HEK293T (cell line): ENCODE results near the gene ASAP2.

Source experiments
- CTCF ChIA-PET: fragments of 350-600 bp; formaldehyde crosslinking; extraction: SDS; loops from one replicate; lab custom pipeline; 2021; ENCODE audit warnings: antibody characterized with exemption, inconsistent platforms; lab: Yijun Ruan, JAX
- POLR2A ChIA-PET: fragments of 350-600 bp; formaldehyde crosslinking; extraction: SDS; loops from one replicate; lab custom pipeline; 2020; ENCODE audit warnings: antibody characterized with exemption, inconsistent platforms; lab: Yijun Ruan, JAX
- DNase-seq: peaks from one replicate; pipeline ENCODE4 v3.0.0; 2012; ENCODE audit warnings: mixed read lengths; ENCODE audit errors: extremely low spot score
- ARNT ChIP-seq: fragments of 450-650 bp; IDR thresholded peaks from 2 replicates; pipeline ENCODE4 v1.6.1; 2017; ENCODE audit warnings: mild to moderate bottlenecking
- BHLHE40 ChIP-seq: fragments of 450-650 bp; IDR thresholded peaks from 2 replicates; pipeline ENCODE4 v1.6.1; 2016; ENCODE audit warnings: mild to moderate bottlenecking, moderate library complexity, borderline replicate concordance
- CTBP1 ChIP-seq: fragments of 450-650 bp; IDR thresholded peaks from 2 replicates; pipeline ENCODE4 v1.6.1; 2016; ENCODE audit warnings: borderline replicate concordance
- ELF4 ChIP-seq: fragments of 450-650 bp; IDR thresholded peaks from 2 replicates; pipeline ENCODE4 v1.6.1; 2017; ENCODE audit warnings: antibody characterized with exemption
- FOXA1 ChIP-seq: fragments of 450-650 bp; IDR thresholded peaks from 2 replicates; pipeline ENCODE4 v1.6.1; 2016; ENCODE audit warnings: mild to moderate bottlenecking
- FOXK2 ChIP-seq: fragments of 450-650 bp; IDR thresholded peaks from 2 replicates; pipeline ENCODE4 v1.6.1; 2016; ENCODE audit warnings: mild to moderate bottlenecking
- FOXM1 ChIP-seq: fragments of 450-650 bp; IDR thresholded peaks from 2 replicates; pipeline ENCODE4 v1.6.1; 2017; ENCODE audit warnings: mild to moderate bottlenecking, borderline replicate concordance
- HDGF ChIP-seq: fragments of 450-650 bp; IDR thresholded peaks from 2 replicates; pipeline ENCODE4 v1.6.1; 2017; ENCODE audit warnings: antibody characterized with exemption, borderline replicate concordance
- L3MBTL2 ChIP-seq: fragments of 450-650 bp; conservative IDR thresholded peaks from 2 replicates; pipeline ENCODE4 v1.6.1; 2016; ENCODE audit warnings: mild to moderate bottlenecking
- LEF1 ChIP-seq: fragments of 450-650 bp; IDR thresholded peaks from 2 replicates; pipeline ENCODE4 v1.6.1; 2017; ENCODE audit warnings: mild to moderate bottlenecking, borderline replicate concordance
- NFRKB ChIP-seq: fragments of 450-650 bp; IDR thresholded peaks from 2 replicates; pipeline ENCODE4 v1.6.1; 2016; ENCODE audit warnings: mild to moderate bottlenecking, moderate library complexity
- PKNOX1 ChIP-seq: fragments of 450-650 bp; IDR thresholded peaks from 2 replicates; pipeline ENCODE4 v1.6.1; 2016
- SP1 ChIP-seq: fragments of 450-650 bp; IDR thresholded peaks from 2 replicates; pipeline ENCODE4 v1.6.1; 2017
- SUZ12 ChIP-seq: fragments of 450-650 bp; IDR thresholded peaks from 2 replicates; pipeline ENCODE4 v1.6.1; 2016; ENCODE audit warnings: mild to moderate bottlenecking
- TARDBP ChIP-seq: fragments of 450-650 bp; IDR thresholded peaks from 2 replicates; pipeline ENCODE4 v1.6.1; 2016
- ZNF384 ChIP-seq: fragments of 450-650 bp; IDR thresholded peaks from 2 replicates; pipeline ENCODE4 v1.6.1; 2016

Gene ASAP2

GRCh38 chr2:9365498-9366019 is 158.9 kb downstream of the ASAP2 start:
- ChIA-PET POLR2A (interaction anchor here (0.7 kb wide), 1 partner anchor 10 kb away, joined by 3 read pairs; no protein-coding TSS in a partner anchor), CTCF (no interaction called here)
- no peak for DNase-seq

DNA sequence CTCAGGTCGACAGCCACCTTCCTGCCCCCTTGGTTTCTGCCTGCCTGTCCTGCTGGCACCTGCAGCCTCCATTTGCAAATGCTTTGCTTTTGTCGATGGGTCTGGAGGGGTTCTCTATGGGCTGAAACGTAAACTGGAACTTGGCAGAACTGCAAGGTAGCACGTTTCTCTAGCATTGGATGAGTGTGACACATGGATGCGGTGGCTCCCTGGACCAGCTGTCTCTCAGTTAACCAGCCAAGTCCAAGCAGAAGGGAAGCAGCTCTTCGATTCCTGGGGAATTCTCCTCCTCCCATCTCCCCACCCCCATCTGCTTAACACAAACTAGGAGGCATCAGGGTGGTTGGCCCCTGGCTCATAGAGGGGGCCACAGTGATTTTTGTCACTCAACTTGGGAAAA is 159.4 kb downstream of the ASAP2 start:
- no peak for TF ChIP-seq NFRKB
- no peak for TF ChIP-seq HDGF
- TF ChIP-seq FOXM1: no peak
- TF ChIP-seq BHLHE40: no peak
- no peak for TF ChIP-seq PKNOX1
- TF ChIP-seq ELF4: no peak
- no peak for TF ChIP-seq LEF1
- TF ChIP-seq FOXK2: no peak
- no peak for TF ChIP-seq FOXA1
- no peak for TF ChIP-seq ARNT
- no peak for TF ChIP-seq TARDBP
- no peak for TF ChIP-seq CTBP1
- no peak for TF ChIP-seq SUZ12
- POLR2A ChIA-PET: no interaction called here

More at GRCh38 chr2:9365498-9366019, 158.9 kb downstream of the ASAP2 start:
- TF ChIP-seq TARDBP (no peak), ZNF384 (no peak), SP1 (no peak), ARNT (no peak), BHLHE40 (no peak), FOXK2 (no peak), L3MBTL2 (no peak), FOXM1 (no peak), LEF1 (no peak), ELF4 (no peak), FOXA1 (no peak)

GRCh38 chr2:9370746-9371145 is 164.1 kb downstream of the ASAP2 start:
- TF ChIP-seq HDGF (no peak), PKNOX1 (no peak), TARDBP (no peak), NFRKB (no peak), BHLHE40 (no peak), FOXA1 (no peak), CTBP1 (no peak), SP1 (no peak), L3MBTL2 (no peak), LEF1 (no peak), ARNT (no peak), FOXK2 (no peak), ZNF384 (no peak), SUZ12 (no peak), FOXM1 (no peak), ELF4 (no peak)
- CTCF ChIA-PET: interaction anchor here (0.6 to 1.4 kb wide), 8 partner anchors 11 to 228 kb away, joined by 3 to 11 read pairs (median 4); partner anchors contain the start of genes CPSF3 and ITGB1BP1
- POLR2A ChIA-PET: no interaction called here
- DNase-seq: no peak

More for the DNA sequence above, 159.4 kb downstream of the ASAP2 start:
- no peak for DNase-seq
- CTCF ChIA-PET: no interaction called here

- TF ChIP-seq SUZ12: no peak
- TF ChIP-seq BHLHE40: no peak
- no peak for TF ChIP-seq LEF1
- no peak for DNase-seq
- CTCF ChIA-PET: no interaction called here
- POLR2A ChIA-PET: no interaction called here
Measured at GRCh38 chr2:9373047-9373446, 166.4 kb downstream of the ASAP2 start.

DNA sequence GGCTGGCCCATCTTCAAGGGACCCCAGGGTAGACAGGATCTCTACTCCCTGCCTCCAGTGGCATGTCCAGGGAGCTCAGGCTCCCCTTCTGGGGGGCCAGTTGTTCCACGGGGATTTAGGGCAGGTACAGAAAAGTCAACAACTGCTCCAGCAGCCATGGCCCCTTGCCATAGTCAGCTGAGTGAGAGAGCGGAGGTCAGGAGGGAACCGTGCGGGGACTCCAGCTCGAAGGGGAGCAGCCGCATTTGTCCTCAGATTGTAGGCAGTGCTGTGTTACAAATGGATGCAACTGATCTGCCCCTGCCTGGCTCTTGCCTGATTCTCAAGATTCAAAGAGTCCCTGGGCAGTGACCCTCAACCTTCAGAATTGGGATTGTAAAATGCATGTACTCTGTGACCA is 166.9 kb downstream of the ASAP2 start:
- DNase-seq: no peak
- CTCF ChIA-PET: no interaction called here
- TF ChIP-seq CTBP1 (no peak), ARNT (no peak), LEF1 (no peak), PKNOX1 (no peak), ZNF384 (no peak), HDGF (no peak), ELF4 (no peak), SUZ12 (no peak), SP1 (no peak), FOXA1 (no peak), L3MBTL2 (no peak), NFRKB (no peak), FOXM1 (no peak), TARDBP (no peak), FOXK2 (no peak), BHLHE40 (no peak)
- POLR2A ChIA-PET: no interaction called here

DNA sequence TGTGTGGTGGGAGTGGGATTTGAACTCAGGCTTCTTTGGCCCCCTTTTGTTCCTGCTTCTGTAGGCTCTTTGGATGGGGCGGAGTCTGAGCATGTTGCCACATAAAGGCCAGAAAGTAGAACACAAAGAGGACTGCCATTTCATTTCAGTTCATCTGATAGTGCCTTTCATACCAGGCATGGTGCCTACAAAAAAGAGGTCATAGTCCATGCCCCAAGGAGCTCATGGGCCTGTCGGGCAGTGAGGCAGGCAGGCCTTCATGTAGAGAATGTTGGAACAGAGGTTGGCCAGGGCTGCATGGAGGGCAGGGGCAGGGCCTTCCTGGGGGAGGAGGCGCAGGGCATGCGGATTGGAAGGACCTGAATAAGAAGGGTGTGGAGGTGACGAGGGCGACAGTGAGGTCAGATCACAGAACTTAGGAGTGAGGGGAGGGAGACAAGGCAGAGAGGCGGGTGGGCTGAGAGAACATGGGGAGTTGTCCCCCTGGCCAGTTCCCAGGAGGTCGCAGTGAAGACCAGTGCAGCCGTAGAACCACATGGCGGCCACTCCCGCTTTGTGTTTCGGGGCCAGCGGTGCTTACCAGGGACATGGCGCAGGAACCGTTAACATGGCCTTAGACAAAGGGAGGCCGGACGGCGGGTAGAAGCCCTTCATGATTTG is 167.6 kb downstream of the ASAP2 start:
- CTCF ChIA-PET: no interaction called here
- no peak for DNase-seq
- POLR2A ChIA-PET: no interaction called here
- TF ChIP-seq ARNT: no peak
